HepG2 (cell line): Measurements from ENCODE around the gene HECTD1. TPM values are rescaled to one million over a fixed set of nuclear protein-coding genes. Genes with fewer than 3 reads are reported as not detected.

Experiments
- ATAC-seq: fragments of 200-7000 bp; cut with Tn5 transposase; 3 replicates; pipeline ENCODE4 v1.9.1; 2020; ENCODE audit warnings: mild to moderate bottlenecking, moderate library complexity
- BruUV-seq: library from RNA; stranded (reverse); fragments of 400-500 nt; replicated peaks from 2 replicates; lab custom pipeline; 2021; lab: Mats Ljungman, UMichigan
- CTCF ChIA-PET: fragments of 300-600 bp; formaldehyde crosslinking; extraction: SDS; loops from one replicate; lab custom pipeline; 2021; ENCODE audit warnings: low total read pairs, inconsistent platforms, low intra/inter-chr PET ratio; lab: Yijun Ruan, JAX
- POLR2A ChIA-PET: fragments of 350-600 bp; sonication (Branson Sonifier 250); formaldehyde crosslinking; loops from one replicate; lab custom pipeline; 2020; ENCODE audit warnings: antibody characterized with exemption, inconsistent platforms; lab: Yijun Ruan, JAX
- DNase-seq: peaks from one replicate; pipeline ENCODE4 v3.0.0-alpha.2; 2015; ENCODE audit warnings: low spot score
- FAIRE-seq: peaks from 3 replicates; lab custom pipeline; 2011; peaks lifted over from hg19 to GRCh38; lab: Jason Lieb, UNC
- H2AFZ ChIP-seq: one replicate; pipeline ENCODE4 v1.6.1; 2011; ENCODE audit warnings: low read length, inconsistent platforms
- H3K27ac ChIP-seq: fragments of 300-600 bp; 3 replicates; pipeline ENCODE4 v1.8.0; 2011; ENCODE audit warnings: mixed run types, mild to moderate bottlenecking, mixed read lengths, low read length, inconsistent platforms; ENCODE audit not compliant: insufficient read depth; ENCODE audit errors: extremely low read length
- H3K27me3 ChIP-seq, 2 experiments: fragments of 200-600 bp in 1 of 2; 2 replicates in 1 of 2; 3 replicates in 1 of 2; pipeline versions ENCODE4 v1.6.0 to v1.8.0; 2011; ENCODE audit warnings: low read length in 2 of 2, mild to moderate bottlenecking in 2 of 2, moderate library complexity in 2 of 2, inconsistent platforms in 1 of 2; ENCODE audit not compliant: insufficient read depth in 2 of 2, control insufficient read depth in 1 of 2
- H3K36me3 ChIP-seq, 2 experiments: fragments of 200-600 bp in 1 of 2; replicated peaks in 1 of 2; 2 replicates in 1 of 2; 3 replicates in 1 of 2; pipeline versions ENCODE4 v1.5.1 to v1.8.0; 2011; ENCODE audit warnings: low read length in 2 of 2, inconsistent platforms in 1 of 2; ENCODE audit not compliant: insufficient read depth in 2 of 2, control insufficient read depth in 1 of 2
- H3K4me1 ChIP-seq: 2 replicates; pipeline ENCODE4 v1.5.1; 2012; ENCODE audit warnings: low read length, inconsistent platforms; ENCODE audit not compliant: insufficient read depth
- H3K4me2 ChIP-seq: 2 replicates; pipeline ENCODE4 v1.6.0; 2011; ENCODE audit warnings: low read depth, low read length, inconsistent platforms
- H3K4me3 ChIP-seq, 3 experiments: fragments of 200-600 bp in 1 of 3; sonication (generic), shearing (Covaris generic) in 1 of 3; replicated peaks in 1 of 3; 2 replicates each; pipeline ENCODE4 v1.5.1; 2011 to 2016; ENCODE audit warnings: low read length in 3 of 3, inconsistent platforms in 2 of 3, low read depth in 2 of 3, mild to moderate bottlenecking in 2 of 3, control low read depth in 1 of 3, mixed read lengths in 1 of 3; ENCODE audit not compliant: insufficient read depth in 1 of 3
- H3K79me2 ChIP-seq: one replicate; pipeline ENCODE4 v1.6.1; 2011; ENCODE audit warnings: low read length, inconsistent platforms; ENCODE audit not compliant: insufficient read depth
- H3K9ac ChIP-seq: 2 replicates; pipeline ENCODE4 v1.6.0; 2011; ENCODE audit warnings: mild to moderate bottlenecking, low read depth, low read length, inconsistent platforms; ENCODE audit not compliant: insufficient read depth
- H3K9me3 ChIP-seq: 2 replicates; pipeline ENCODE4 v1.5.1; 2012; ENCODE audit warnings: mild to moderate bottlenecking, low read length
- H4K20me1 ChIP-seq: 2 replicates; pipeline ENCODE4 v1.6.0; 2011; ENCODE audit warnings: inconsistent platforms, mild to moderate bottlenecking, low read length, moderate library complexity; ENCODE audit not compliant: insufficient read depth
- CREM ChIP-seq, 2 experiments: sonication (generic) in 1 of 2; formaldehyde crosslinking in 1 of 2; IDR thresholded peaks; 2 replicates each; pipeline versions ENCODE4 v1.4.0 to v1.6.1; 2016 to 2020; ENCODE audit warnings: antibody characterized with exemption in 1 of 2, mild to moderate bottlenecking in 1 of 2, missing genetic modification reagents in 1 of 2
- ETV6 ChIP-seq: sonication (generic); formaldehyde crosslinking; conservative IDR thresholded peaks from 2 replicates; pipeline ENCODE4 v1.4.0; 2020; ENCODE audit warnings: missing genetic modification reagents
- GABPB1 ChIP-seq: IDR thresholded peaks from 2 replicates; pipeline ENCODE4 v1.6.1; 2016; ENCODE audit warnings: mild to moderate bottlenecking, missing genetic modification reagents, moderate library complexity, missing compliant biosample characterization
- IKZF1 ChIP-seq: fragments of 450-650 bp; IDR thresholded peaks from 2 replicates; pipeline ENCODE4 v1.7.1; 2016
- KDM5B ChIP-seq: sonication (generic); formaldehyde crosslinking; IDR thresholded peaks from 2 replicates; pipeline ENCODE4 v1.4.0; 2020; ENCODE audit warnings: missing genetic modification reagents, mild to moderate bottlenecking, borderline replicate concordance
- PHF8 ChIP-seq: sonication (generic); formaldehyde crosslinking; IDR thresholded peaks from 2 replicates; pipeline ENCODE4 v1.5.0; 2020; ENCODE audit warnings: missing genetic modification reagents
- PRMT3 ChIP-seq: sonication (generic); formaldehyde crosslinking; IDR thresholded peaks from 2 replicates; pipeline ENCODE4 v1.8.1; 2022; ENCODE audit warnings: low read depth, mild to moderate bottlenecking, moderate library complexity, missing genetic modification reagents, borderline replicate concordance
- REXO4 ChIP-seq: sonication (generic); formaldehyde crosslinking; IDR thresholded peaks from 2 replicates; pipeline ENCODE4 v1.8.0; 2022; ENCODE audit warnings: missing genetic modification reagents, mild to moderate bottlenecking, borderline replicate concordance
- TARDBP ChIP-seq: sonication (generic); formaldehyde crosslinking; IDR thresholded peaks from 2 replicates; pipeline ENCODE4 v1.8.0; 2022; ENCODE audit warnings: mild to moderate bottlenecking, missing genetic modification reagents
- ZMYM4 ChIP-seq: sonication (generic); formaldehyde crosslinking; IDR thresholded peaks from 2 replicates; pipeline ENCODE4 v1.8.1; 2023; ENCODE audit warnings: mild to moderate bottlenecking, missing genetic modification reagents
- ZNF543 ChIP-seq: sonication (generic); formaldehyde crosslinking; IDR thresholded peaks from 2 replicates; pipeline ENCODE4 v1.4.0; 2020; ENCODE audit warnings: mild to moderate bottlenecking, missing genetic modification reagents
- ZNF766 ChIP-seq: sonication (generic); formaldehyde crosslinking; IDR thresholded peaks from 2 replicates; pipeline ENCODE4 v1.5.0; 2020; ENCODE audit warnings: missing genetic modification reagents, borderline replicate concordance
- ZSCAN22 ChIP-seq: sonication (generic); formaldehyde crosslinking; IDR thresholded peaks from 2 replicates; pipeline ENCODE4 v1.4.0; 2020; ENCODE audit warnings: mild to moderate bottlenecking, missing genetic modification reagents
- WGBS: methylation state at CpG from one replicate; pipeline ENCODE4 v1.1.6; 2017; ENCODE audit warnings: low lambda C conversion rate; 5-methylcytosine and 5-hydroxymethylcytosine counted together
- in situ Hi-C: cut with HindIII; loops from 2 replicates; pipeline ENCODE4 v1.10.0; 2017; ENCODE audit warnings: low pct_unique_long_range_greater_than_20kb; ENCODE audit not compliant: extremely low pct_ligation_motif_present
- intact Hi-C: fragments of 100-400 bp; cut with micrococcal nuclease; formaldehyde crosslinking; loops from one replicate; pipeline ENCODE4 v1.10.0; 2022; ENCODE audit not compliant: unreplicated experiment
- polyA plus RNA-seq, 8 experiments: library from polyadenylated mRNA; depleted of rRNA in 3 of 8; stranded (reverse) in 7 of 8; unstranded in 1 of 8; fragments of >200 nt; fragmentation: Illumina TruSeq in 4 of 8; extraction: Trizol in 4 of 8; gene quantifications; 2 replicates each; pipeline versions ENCODE4 v1.2.1 to v1.2.3, GENCODE V29; 2011 to 2016; ENCODE audit warnings: low read depth in 4 of 8, missing spikeins in 1 of 8, mixed read lengths in 1 of 8; ENCODE audit not compliant: insufficient read depth in 1 of 8
- total RNA-seq, 5 experiments: library from RNA; depleted of rRNA; stranded (reverse); fragments of >200 nt; fragmentation: Illumina TruSeq; extraction: Trizol; gene quantifications; 2 replicates each; pipeline ENCODE4 v1.2.3, GENCODE V29; 2016; ENCODE audit warnings: low read depth in 1 of 5
- TF ChIP-seq, protein P1 (sequence below): sonication (generic); formaldehyde crosslinking; IDR thresholded peaks from 2 replicates; pipeline ENCODE4 v1.4.0; 2020; ENCODE audit warnings: mild to moderate bottlenecking, missing genetic modification reagents
- TF ChIP-seq, protein P2 (sequence below): sonication (generic); formaldehyde crosslinking; IDR thresholded peaks from 2 replicates; pipeline ENCODE4 v1.5.1; 2020; ENCODE audit warnings: mild to moderate bottlenecking, missing genetic modification reagents

The HECTD1 gene
- total and polyA plus RNA-seq, 2 of the 13 experiments (the other 11 are each of a cell fraction or from before 2014, with no cell fraction given): 312 to 560 TPM

DNA sequence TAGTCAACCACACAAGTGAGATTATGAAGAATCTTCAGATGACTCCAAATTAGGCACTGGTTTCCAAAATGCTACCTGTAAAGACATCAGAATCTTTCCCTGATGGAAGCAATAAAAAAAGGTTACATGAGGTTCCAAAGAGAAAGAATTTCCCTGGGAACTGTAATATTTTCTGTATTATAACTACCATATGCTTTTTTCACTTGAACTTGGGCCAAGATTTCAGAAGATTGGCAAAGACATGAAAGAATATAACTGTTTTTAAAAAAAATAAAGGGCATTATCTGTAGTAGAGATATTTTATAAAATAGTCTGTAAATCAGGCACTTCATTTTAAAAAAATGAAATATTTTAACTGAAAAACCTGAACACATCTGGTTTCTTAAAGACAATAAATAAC is 12.9 kb downstream of the HECTD1 start:
- ChIA-PET CTCF (no interaction called here), POLR2A (interaction anchor here (1.2 to 7.3 kb wide), 2 partner anchors 11 to 13 kb away, joined by 3 to 37 read pairs; partner anchors contain the start of gene HECTD1)
- FAIRE-seq: no peak
- Histone ChIP-seq H3K27me3 (no peaks in the 10 kb centered on the region), H3K4me2 (no peak overlapping the region), H3K27ac (no peak overlapping the region), H4K20me1 (peaks cover 43% of the 10 kb centered on the region), H3K9me3 (no peaks in the 10 kb centered on the region), H2AFZ (no peak overlapping the region), H3K79me2 (peaks cover 97% of the 10 kb centered on the region), H3K36me3 (peaks cover 22 to 78% of the 10 kb centered on the region in 2 experiments), H3K4me3 (no peak overlapping the region), H3K9ac (no peak overlapping the region), H3K4me1 (peaks cover 50% of the 10 kb centered on the region)
- in situ Hi-C loops (no loop called here), intact Hi-C loops (no loop called here)
- TF ChIP-seq ZNF543 (CRISPR knock-in tag) (no peak), CREM (IDR thresholded peaks at IDR 0.05) (peak; percentile 23; the same call in 1 of the 2 replicates), CREM (CRISPR knock-in tag; IDR thresholded peaks at IDR 0.05) (no peak), IKZF1 (no peak), REXO4 (CRISPR knock-in tag) (no peak)
- no TSS peak for BruUV-seq
- ATAC-seq: no peak
- DNase-seq: no peak

DNA sequence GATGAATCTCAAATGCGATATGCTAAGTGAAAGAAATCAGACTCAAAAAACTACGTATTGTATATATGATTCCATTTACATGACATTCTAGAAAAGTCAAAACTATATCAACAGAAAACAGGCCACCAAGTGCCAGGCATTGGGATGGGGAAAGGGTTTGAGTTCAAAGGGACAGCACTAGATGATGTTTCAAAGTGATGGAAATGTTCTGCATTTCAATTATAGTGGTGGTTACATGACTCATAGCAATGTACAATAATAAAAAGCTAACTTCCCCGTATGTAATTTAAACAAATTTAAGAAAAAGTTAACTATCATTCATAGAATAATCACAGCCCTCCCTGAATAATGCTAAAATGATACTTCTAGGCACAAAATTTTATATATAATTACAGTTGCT is 13.5 kb downstream of the HECTD1 start:
- CTCF ChIA-PET: no interaction called here
- no peak overlapping the region for H3K27ac ChIP-seq
- no peaks in the 10 kb centered on the region for H3K9me3 ChIP-seq
- no peak overlapping the region for H3K4me2 ChIP-seq
- no peak for FAIRE-seq
- H3K79me2 ChIP-seq: peaks cover 99% of the 10 kb centered on the region
- no TSS peak for BruUV-seq
- H3K27me3 ChIP-seq: no peaks in the 10 kb centered on the region
- H2AFZ ChIP-seq: no peak overlapping the region
- H3K4me1 ChIP-seq: peaks cover 46% of the 10 kb centered on the region
- 95% methylated on average over 3 of the region's 3 CpGs for WGBS
- H3K4me3 ChIP-seq: no peak overlapping the region
- in situ Hi-C loops: no loop called here
- no peak overlapping the region for H3K9ac ChIP-seq
- no peak for DNase-seq
- H3K36me3 ChIP-seq: peaks cover 24 to 82% of the 10 kb centered on the region in 2 experiments
- POLR2A ChIA-PET: interaction anchor here (7.3 kb wide), 1 partner anchor 13 kb away, joined by 37 read pairs; the partner anchor contains the start of gene HECTD1
- H4K20me1 ChIP-seq: peaks cover 47% of the 10 kb centered on the region
- no peak for ATAC-seq
- intact Hi-C loops: no loop called here
- TF ChIP-seq ZNF766 (CRISPR knock-in tag): no peak
- no peak for TF ChIP-seq PHF8 (CRISPR knock-in tag)
- no peak for TF ChIP-seq ZSCAN22
- no peak for TF ChIP-seq ZMYM4 (CRISPR knock-in tag)
- TF ChIP-seq GABPB1 (CRISPR knock-in tag): no peak
- no peak for TF ChIP-seq KDM5B
- no peak for TF ChIP-seq PRMT3 (CRISPR knock-in tag)
- no peak for TF ChIP-seq ETV6 (CRISPR knock-in tag)
- no peak for TF ChIP-seq TARDBP (CRISPR knock-in tag)
- TF ChIP-seq, protein P1, sequence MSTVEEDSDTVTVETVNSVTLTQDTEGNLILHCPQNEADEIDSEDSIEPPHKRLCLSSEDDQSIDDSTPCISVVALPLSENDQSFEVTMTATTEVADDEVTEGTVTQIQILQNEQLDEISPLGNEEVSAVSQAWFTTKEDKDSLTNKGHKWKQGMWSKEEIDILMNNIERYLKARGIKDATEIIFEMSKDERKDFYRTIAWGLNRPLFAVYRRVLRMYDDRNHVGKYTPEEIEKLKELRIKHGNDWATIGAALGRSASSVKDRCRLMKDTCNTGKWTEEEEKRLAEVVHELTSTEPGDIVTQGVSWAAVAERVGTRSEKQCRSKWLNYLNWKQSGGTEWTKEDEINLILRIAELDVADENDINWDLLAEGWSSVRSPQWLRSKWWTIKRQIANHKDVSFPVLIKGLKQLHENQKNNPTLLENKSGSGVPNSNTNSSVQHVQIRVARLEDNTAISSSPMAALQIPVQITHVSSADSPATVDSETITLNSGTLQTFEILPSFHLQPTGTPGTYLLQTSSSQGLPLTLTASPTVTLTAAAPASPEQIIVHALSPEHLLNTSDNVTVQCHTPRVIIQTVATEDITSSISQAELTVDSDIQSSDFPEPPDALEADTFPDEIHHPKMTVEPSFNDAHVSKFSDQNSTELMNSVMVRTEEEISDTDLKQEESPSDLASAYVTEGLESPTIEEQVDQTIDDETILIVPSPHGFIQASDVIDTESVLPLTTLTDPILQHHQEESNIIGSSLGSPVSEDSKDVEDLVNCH (CRISPR knock-in tag): no peak
- TF ChIP-seq, protein P2, sequence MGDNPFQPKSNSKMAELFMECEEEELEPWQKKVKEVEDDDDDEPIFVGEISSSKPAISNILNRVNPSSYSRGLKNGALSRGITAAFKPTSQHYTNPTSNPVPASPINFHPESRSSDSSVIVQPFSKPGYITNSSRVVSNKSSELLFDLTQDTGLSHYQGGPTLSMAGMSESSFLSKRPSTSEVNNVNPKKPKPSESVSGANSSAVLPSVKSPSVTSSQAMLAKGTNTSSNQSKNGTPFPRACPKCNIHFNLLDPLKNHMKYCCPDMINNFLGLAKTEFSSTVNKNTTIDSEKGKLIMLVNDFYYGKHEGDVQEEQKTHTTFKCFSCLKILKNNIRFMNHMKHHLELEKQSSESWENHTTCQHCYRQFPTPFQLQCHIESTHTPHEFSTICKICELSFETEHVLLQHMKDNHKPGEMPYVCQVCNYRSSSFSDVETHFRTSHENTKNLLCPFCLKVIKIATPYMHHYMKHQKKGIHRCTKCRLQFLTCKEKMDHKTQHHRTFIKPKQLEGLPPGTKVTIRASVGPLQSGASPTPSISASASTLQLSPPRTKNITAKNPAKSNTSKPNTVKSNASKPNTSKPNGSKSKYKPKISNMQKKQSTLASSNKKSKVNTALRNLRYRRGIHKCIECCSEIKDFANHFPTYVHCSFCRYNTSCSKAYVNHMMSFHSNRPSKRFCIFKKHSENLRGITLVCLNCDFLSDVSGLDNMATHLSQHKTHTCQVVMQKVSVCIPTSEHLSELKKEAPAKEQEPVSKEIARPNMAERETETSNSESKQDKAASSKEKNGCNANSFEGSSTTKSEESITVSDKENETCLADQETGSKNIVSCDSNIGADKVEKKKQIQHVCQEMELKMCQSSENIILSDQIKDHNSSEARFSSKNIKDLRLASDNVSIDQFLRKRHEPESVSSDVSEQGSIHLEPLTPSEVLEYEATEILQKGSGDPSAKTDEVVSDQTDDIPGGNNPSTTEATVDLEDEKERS (CRISPR knock-in tag): no peak
